Endothelial cell of umbilical vein (primary cell): Measurements from ENCODE around the gene HSPB3. TPM values are rescaled to one million over a fixed set of nuclear protein-coding genes. Genes with fewer than 3 reads are reported as not detected.

Experiments used
- BruUV-seq: library from RNA; stranded (reverse); fragments of 400-500 nt; replicated peaks from 2 replicates; lab custom pipeline; 2021; lab: Mats Ljungman, UMichigan
- CTCF ChIA-PET: fragments of 300-600, 350-600 bp; sonication (Branson Sonifier 250); formaldehyde crosslinking; loops from one replicate; lab custom pipeline; 2021; ENCODE audit warnings: antibody characterized with exemption, inconsistent platforms; lab: Charles Lee
- POLR2A ChIA-PET: fragments of 300-600, 350-600 bp; sonication (Branson Sonifier 250); formaldehyde crosslinking; loops from one replicate; lab custom pipeline; 2021; ENCODE audit warnings: antibody characterized with exemption, inconsistent platforms; lab: Charles Lee
- DNase-seq: peaks from one replicate; pipeline ENCODE4 v3.0.0-alpha.2; 2011; ENCODE audit warnings: low read depth, low spot score
- FAIRE-seq: peaks from 2 replicates; lab custom pipeline; 2011; peaks lifted over from hg19 to GRCh38; lab: Jason Lieb, UNC
- H2AFZ ChIP-seq: 2 replicates; pipeline ENCODE4 v1.6.0; 2012; ENCODE audit warnings: low read depth, low read length, control low read depth, inconsistent platforms
- H3K27ac ChIP-seq: 2 replicates; pipeline ENCODE4 v1.5.1; 2011; ENCODE audit warnings: low read depth, mild to moderate bottlenecking, control low read depth, low read length, moderate library complexity; ENCODE audit not compliant: insufficient read depth
- H3K27me3 ChIP-seq, 2 experiments: 2 replicates each; pipeline versions ENCODE4 v1.6.0 to v1.6.1; 2011; ENCODE audit warnings: low read length in 2 of 2, mixed read lengths in 1 of 2; ENCODE audit not compliant: control insufficient read depth in 2 of 2, insufficient read depth in 2 of 2
- H3K36me3 ChIP-seq, 2 experiments: 2 replicates in 1 of 2; 3 replicates in 1 of 2; pipeline ENCODE4 v1.5.1; 2011; ENCODE audit warnings: low read length in 2 of 2, mild to moderate bottlenecking in 1 of 2, moderate library complexity in 1 of 2; ENCODE audit not compliant: control insufficient read depth in 2 of 2, insufficient read depth in 2 of 2; ENCODE audit errors: extremely low read depth in 1 of 2
- H3K4me1 ChIP-seq: 3 replicates; pipeline ENCODE4 v1.5.1; 2011; ENCODE audit warnings: mild to moderate bottlenecking, low read length; ENCODE audit not compliant: control insufficient read depth, insufficient read depth; ENCODE audit errors: extremely low read depth
- H3K4me2 ChIP-seq: 2 replicates; pipeline ENCODE4 v1.6.1; 2011; ENCODE audit warnings: low read length, control low read depth, mixed read lengths; ENCODE audit not compliant: insufficient read depth
- H3K4me3 ChIP-seq, 3 experiments: fragments of 200-600 bp in 1 of 3; sonication (generic), shearing (Covaris generic) in 1 of 3; replicated peaks in 1 of 3; 2 replicates each; pipeline ENCODE4 v1.5.1; 2011 to 2016; ENCODE audit warnings: control low read depth in 3 of 3, low read length in 3 of 3, mild to moderate bottlenecking in 2 of 3, inconsistent platforms in 1 of 3, low read depth in 1 of 3, moderate library complexity in 1 of 3; ENCODE audit not compliant: insufficient read depth in 1 of 3
- H3K79me2 ChIP-seq: 2 replicates; pipeline ENCODE4 v1.6.0; 2012; ENCODE audit warnings: low read length, inconsistent platforms; ENCODE audit not compliant: control insufficient read depth, insufficient read depth
- H3K9ac ChIP-seq: replicated peaks from 2 replicates; pipeline ENCODE3; 2011; ENCODE audit warnings: low read length, control low read depth; ENCODE audit not compliant: insufficient read depth; ENCODE audit errors: extremely low read depth
- H3K9me1 ChIP-seq: replicated peaks from 3 replicates; pipeline ENCODE4 v1.6.0; 2011; ENCODE audit warnings: mild to moderate bottlenecking, low read length; ENCODE audit not compliant: control insufficient read depth, insufficient read depth; ENCODE audit errors: extremely low read depth
- H3K9me3 ChIP-seq: replicated peaks from 2 replicates; pipeline ENCODE4 v1.5.1; 2012; ENCODE audit warnings: low read length, inconsistent platforms; ENCODE audit not compliant: control insufficient read depth, insufficient read depth
- H4K20me1 ChIP-seq: replicated peaks from 2 replicates; pipeline ENCODE3; 2011; ENCODE audit warnings: mild to moderate bottlenecking, low read length; ENCODE audit not compliant: control insufficient read depth, insufficient read depth; ENCODE audit errors: extremely low read depth
- EZH2 ChIP-seq: IDR thresholded peaks from 2 replicates; pipeline ENCODE4 v1.6.1; 2012; ENCODE audit warnings: borderline replicate concordance, low read depth, mild to moderate bottlenecking, moderate library complexity, low read length, inconsistent platforms; ENCODE audit not compliant: severe bottlenecking
- FOS ChIP-seq: IDR thresholded peaks from 2 replicates; pipeline ENCODE4 v1.6.1; 2011; ENCODE audit warnings: mild to moderate bottlenecking, low read length, moderate library complexity, borderline replicate concordance; ENCODE audit not compliant: insufficient read depth
- GATA2 ChIP-seq: IDR thresholded peaks from 2 replicates; pipeline ENCODE4 v1.7.0; 2011; ENCODE audit warnings: low read depth, mild to moderate bottlenecking, moderate library complexity, mixed read lengths, low read length; ENCODE audit not compliant: insufficient read length, insufficient read depth
- JUN ChIP-seq: IDR thresholded peaks from 2 replicates; pipeline ENCODE4 v1.6.1; 2011; ENCODE audit warnings: borderline replicate concordance, low read depth; ENCODE audit not compliant: insufficient read length, insufficient read depth
- MYC ChIP-seq: IDR thresholded peaks from one replicate; pipeline ENCODE4 v1.6.1; 2011; ENCODE audit warnings: mild to moderate bottlenecking, low read depth, low read length
- POLR2A ChIP-seq: IDR thresholded peaks from 2 replicates; pipeline ENCODE4 v1.6.1; 2012; ENCODE audit warnings: low read depth, mild to moderate bottlenecking, control low read depth, low read length
- POLR2AphosphoS5 ChIP-seq: IDR thresholded peaks from 2 replicates; pipeline ENCODE4 v1.6.1; 2012; ENCODE audit warnings: low read depth, mild to moderate bottlenecking, control low read depth, low read length, moderate library complexity; ENCODE audit not compliant: insufficient read depth
- dilution Hi-C: fragments of 300-500 bp; cut with MboI; formaldehyde crosslinking; loops from one replicate; pipeline ENCODE4 v1.15.0; 2019; ENCODE audit warnings: low sequenced_read_pairs; ENCODE audit not compliant: extremely low pct_ligation_motif_present
- intact Hi-C: fragments of 100-400 bp; cut with micrococcal nuclease; formaldehyde crosslinking; loops from one replicate; pipeline ENCODE4 v1.10.0; 2022
- polyA plus RNA-seq, 4 experiments: library from polyadenylated mRNA; depleted of rRNA in 3 of 4; stranded (reverse) in 3 of 4; unstranded in 1 of 4; fragments of >200 nt; gene quantifications; 2 replicates each; pipeline versions ENCODE4 v1.2.1 to v1.2.3, GENCODE V29; 2011 to 2012; ENCODE audit warnings: missing spikeins in 1 of 4
- total RNA-seq: library from RNA; stranded (reverse); gene quantifications from 2 replicates; pipeline ENCODE4 v1.2.3, GENCODE V29; 2021
- TF ChIP-seq, protein P1 (sequence below): IDR thresholded peaks from 2 replicates; pipeline ENCODE4 v1.6.1; 2011; ENCODE audit not compliant: insufficient read depth, insufficient read length
- TF ChIP-seq, protein P2 (sequence below), 2 donors: IDR thresholded peaks; 1 replicate in 1 of 2; 2 replicates in 1 of 2; pipeline ENCODE4 v1.5.1; 2011; ENCODE audit warnings: low read length in 2 of 2, mild to moderate bottlenecking in 2 of 2, moderate library complexity in 2 of 2, control low read depth in 1 of 2, inconsistent platforms in 1 of 2, low read depth in 1 of 2; ENCODE audit not compliant: insufficient read depth in 1 of 2; ENCODE audit errors: extremely low read depth in 1 of 2

The HSPB3 gene
- total and polyA plus RNA-seq, 2 donors (not counting 3 experiments of a cell fraction or from before 2014, with no cell fraction given), result not detected

DNA sequence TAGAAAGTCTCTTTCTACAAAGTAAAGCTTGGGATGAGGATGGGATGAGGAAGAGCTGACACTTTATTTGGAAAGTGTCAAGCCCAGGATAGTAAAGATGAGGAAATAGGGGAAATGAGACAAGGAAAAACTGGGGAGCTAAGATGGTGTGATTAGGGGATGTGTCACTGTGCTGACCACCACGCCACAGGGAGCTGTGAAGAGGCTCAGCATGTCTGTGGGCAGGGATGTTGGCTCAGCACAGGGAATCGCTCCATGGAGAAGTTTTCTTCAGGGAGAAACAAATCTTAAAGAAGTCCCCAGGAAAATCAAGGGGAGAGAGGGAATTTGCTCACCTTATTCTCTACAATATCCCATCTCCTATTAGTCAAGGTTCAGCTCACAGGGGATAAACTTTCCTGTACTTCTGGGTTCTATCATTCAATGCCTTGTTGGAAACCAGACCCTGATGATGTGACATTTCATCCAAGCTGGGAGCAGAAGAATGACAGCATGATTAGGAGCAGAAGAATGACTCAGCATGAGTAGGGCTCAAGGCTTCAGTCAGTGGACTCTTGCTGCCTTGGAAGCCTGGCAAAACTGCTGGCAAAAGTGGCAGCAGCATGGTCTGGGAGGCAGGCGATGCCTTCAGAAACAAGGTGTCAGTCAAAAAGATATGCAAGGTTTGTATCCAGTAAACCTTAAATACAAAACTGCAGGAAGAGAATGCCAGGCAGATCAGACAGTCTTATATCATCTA is 4.9 kb downstream of the HSPB3 start:
- Histone ChIP-seq H2AFZ (no peak overlapping the region), H3K79me2 (no peaks in the 10 kb centered on the region), H4K20me1 (no peaks in the 10 kb centered on the region), H3K9ac (no peak overlapping the region), H3K4me2 (no peak overlapping the region), H3K27me3 (peaks cover 9 to 10% of the 10 kb centered on the region in 2 experiments), H3K4me1 (no peaks in the 10 kb centered on the region), H3K9me1 (no peaks in the 10 kb centered on the region), H3K27ac (no peak overlapping the region), H3K4me3 (no peak overlapping the region), H3K9me3 (no peaks in the 10 kb centered on the region), H3K36me3 (no peaks in the 10 kb centered on the region)
- no peak for DNase-seq
- BruUV-seq, result no TSS peak
- dilution Hi-C loops, result no loop called here
- TF ChIP-seq POLR2A, result no peak
- TF ChIP-seq, protein P1, sequence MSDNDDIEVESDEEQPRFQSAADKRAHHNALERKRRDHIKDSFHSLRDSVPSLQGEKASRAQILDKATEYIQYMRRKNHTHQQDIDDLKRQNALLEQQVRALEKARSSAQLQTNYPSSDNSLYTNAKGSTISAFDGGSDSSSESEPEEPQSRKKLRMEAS, result no peak
- no peak for FAIRE-seq
- CTCF ChIA-PET, result interaction anchor here (1.1 kb wide), 1 partner anchor 30 kb away, joined by 5 read pairs; no protein-coding TSS in a partner anchor
- intact Hi-C loops, result no loop called here
- POLR2A ChIA-PET, result no interaction called here

DNA sequence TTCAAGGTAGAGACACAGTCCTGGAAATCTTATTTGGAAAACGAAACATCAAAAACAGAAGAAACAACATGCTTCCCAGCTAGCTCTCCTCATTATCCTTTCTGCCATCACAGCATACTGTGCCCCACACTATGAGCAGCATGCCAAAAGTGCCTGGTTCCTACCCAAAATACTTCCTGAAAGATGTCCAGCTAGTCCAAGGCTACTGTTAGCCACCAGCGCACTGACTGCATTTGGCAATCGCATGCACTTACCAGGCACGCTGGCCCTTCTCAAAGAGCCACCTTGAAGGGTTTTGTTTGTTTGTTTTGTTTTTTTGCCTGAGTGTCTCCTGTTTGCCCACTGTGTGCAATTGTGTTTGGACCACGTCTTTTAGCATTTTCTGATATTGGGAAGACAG is 6.8 kb downstream of the HSPB3 start:
- DNase-seq (no peak), FAIRE-seq (no peak)
- Histone ChIP-seq H4K20me1 (no peaks in the 10 kb centered on the region), H3K27me3 (peaks cover 5 to 6% of the 10 kb centered on the region in 2 experiments), H3K36me3 (no peaks in the 10 kb centered on the region), H2AFZ (no peak overlapping the region), H3K27ac (no peak overlapping the region), H3K79me2 (no peaks in the 10 kb centered on the region), H3K9ac (no peak overlapping the region), H3K9me3 (no peaks in the 10 kb centered on the region), H3K4me1 (no peaks in the 10 kb centered on the region), H3K4me2 (no peak overlapping the region), H3K4me3 (no peak overlapping the region), H3K9me1 (no peaks in the 10 kb centered on the region)
- TF ChIP-seq FOS (no peak), MYC (no peak), POLR2AphosphoS5 (no peak), JUN (no peak), EZH2 (no peak), POLR2A (no peak), GATA2 (no peak)
- TF ChIP-seq, protein P2, sequence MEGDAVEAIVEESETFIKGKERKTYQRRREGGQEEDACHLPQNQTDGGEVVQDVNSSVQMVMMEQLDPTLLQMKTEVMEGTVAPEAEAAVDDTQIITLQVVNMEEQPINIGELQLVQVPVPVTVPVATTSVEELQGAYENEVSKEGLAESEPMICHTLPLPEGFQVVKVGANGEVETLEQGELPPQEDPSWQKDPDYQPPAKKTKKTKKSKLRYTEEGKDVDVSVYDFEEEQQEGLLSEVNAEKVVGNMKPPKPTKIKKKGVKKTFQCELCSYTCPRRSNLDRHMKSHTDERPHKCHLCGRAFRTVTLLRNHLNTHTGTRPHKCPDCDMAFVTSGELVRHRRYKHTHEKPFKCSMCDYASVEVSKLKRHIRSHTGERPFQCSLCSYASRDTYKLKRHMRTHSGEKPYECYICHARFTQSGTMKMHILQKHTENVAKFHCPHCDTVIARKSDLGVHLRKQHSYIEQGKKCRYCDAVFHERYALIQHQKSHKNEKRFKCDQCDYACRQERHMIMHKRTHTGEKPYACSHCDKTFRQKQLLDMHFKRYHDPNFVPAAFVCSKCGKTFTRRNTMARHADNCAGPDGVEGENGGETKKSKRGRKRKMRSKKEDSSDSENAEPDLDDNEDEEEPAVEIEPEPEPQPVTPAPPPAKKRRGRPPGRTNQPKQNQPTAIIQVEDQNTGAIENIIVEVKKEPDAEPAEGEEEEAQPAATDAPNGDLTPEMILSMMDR (IDR thresholded peaks at IDR 0.05; ENCODE audit: extremely low read depth in 1 of 2, insufficient read depth in 1 of 2, low read depth in 1 of 2, low read length in 2 of 2), result no peak
- TF ChIP-seq, protein P1, result no peak
- intact Hi-C loops (no loop called here), dilution Hi-C loops (no loop called here)
- ChIA-PET CTCF (no interaction called here), POLR2A (no interaction called here)
- no TSS peak for BruUV-seq
